Mononuclear cell (primary cell): ENCODE data around the gene OR6J1. TPM values are rescaled to one million over a fixed set of nuclear protein-coding genes. Genes with fewer than 3 reads are reported as not detected.
"Not testable (repeated sequence)": the region's sequence is repeated elsewhere in the genome, so short reads cannot be mapped to it uniquely, and the experiment has no call there.

Experiments used
- H3K27me3 ChIP-seq: 2 replicates; pipeline ENCODE4 v1.6.0; 2011; ENCODE audit warnings: low read length, control low read depth; ENCODE audit not compliant: insufficient read depth
- H3K4me1 ChIP-seq: 2 replicates; pipeline ENCODE4 v1.5.1; 2011; ENCODE audit warnings: mild to moderate bottlenecking, low read length, control low read depth; ENCODE audit not compliant: insufficient read depth
- H3K4me3 ChIP-seq: 2 replicates; pipeline ENCODE4 v1.5.1; 2011; ENCODE audit warnings: mild to moderate bottlenecking, low read length, moderate library complexity
- H3K9me3 ChIP-seq: 2 replicates; pipeline ENCODE4 v1.5.1; 2011; ENCODE audit warnings: low read depth, mild to moderate bottlenecking, control low read depth, low read length
- total RNA-seq: library from RNA; depleted of rRNA; stranded (reverse); fragments of >200 nt; gene quantifications from one replicate; pipeline ENCODE4 v1.2.3, GENCODE V29; 2012

Gene OR6J1
- total RNA-seq, 1 donor: not detected

DNA sequence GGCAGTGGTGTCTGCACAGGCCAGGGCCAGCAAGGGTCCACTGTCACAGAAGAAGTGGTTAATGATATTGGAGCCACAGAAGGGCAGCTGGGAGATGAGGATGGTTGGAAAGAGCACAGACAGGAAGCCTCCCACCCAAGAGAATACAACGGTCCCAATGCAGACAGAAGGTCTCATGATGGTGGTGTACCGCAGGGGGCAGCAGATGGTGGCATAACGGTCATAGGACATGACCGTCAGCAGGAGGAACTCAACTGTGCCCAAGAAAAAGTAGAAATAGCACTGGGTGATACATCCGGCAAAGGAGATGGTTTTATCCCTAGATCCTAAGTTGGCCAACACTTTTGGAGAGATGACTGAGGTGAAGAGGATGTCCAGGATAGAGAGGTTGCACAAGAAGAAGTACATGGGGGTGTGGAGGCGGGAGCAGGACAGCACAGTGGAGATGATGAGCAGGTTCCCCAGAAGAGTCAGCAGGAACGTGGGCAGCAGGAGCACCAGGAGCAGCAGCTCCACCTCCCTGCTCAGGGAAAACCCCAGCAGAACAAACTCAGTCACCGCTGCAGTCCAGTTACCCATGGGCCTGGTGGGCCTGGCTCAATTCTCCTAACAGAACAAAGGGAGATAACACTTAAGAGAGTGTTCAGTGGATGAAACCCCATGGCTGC is 9.8 kb downstream of the OR6J1 start:
- H3K9me3 ChIP-seq: no peaks in the 10 kb centered on the region

DNA sequence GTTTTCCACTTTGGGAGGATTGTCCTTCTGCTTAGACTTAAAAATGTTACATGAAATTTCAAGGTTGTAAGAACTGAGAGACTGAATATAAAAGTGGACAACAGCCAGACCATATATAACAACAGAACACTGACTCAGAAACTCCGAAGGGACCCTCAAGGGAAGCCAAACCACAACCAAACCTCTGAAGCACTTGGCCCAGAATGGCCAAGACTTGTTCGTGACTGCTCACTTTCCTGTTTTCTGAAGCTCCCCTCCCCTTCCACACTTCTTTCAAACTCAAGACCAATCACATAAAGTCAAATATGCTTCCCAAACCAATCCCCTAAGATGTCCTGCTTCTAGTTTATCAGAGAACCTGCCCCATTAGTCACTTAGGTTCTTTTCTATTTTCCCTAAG is 13.7 kb downstream of the OR6J1 start:
- no peaks in the 10 kb centered on the region for H3K9me3 ChIP-seq
- H3K4me1 ChIP-seq: no peaks in the 10 kb centered on the region
- no peak overlapping the region for H3K4me3 ChIP-seq
- H3K27me3 ChIP-seq: peaks cover 2% of the 10 kb centered on the region

More for the DNA sequence above, 9.8 kb downstream of the OR6J1 start:
- Histone ChIP-seq H3K4me1 (no peaks in the 10 kb centered on the region), H3K4me3 (no peak overlapping the region), H3K27me3 (peaks cover 2% of the 10 kb centered on the region)

DNA sequence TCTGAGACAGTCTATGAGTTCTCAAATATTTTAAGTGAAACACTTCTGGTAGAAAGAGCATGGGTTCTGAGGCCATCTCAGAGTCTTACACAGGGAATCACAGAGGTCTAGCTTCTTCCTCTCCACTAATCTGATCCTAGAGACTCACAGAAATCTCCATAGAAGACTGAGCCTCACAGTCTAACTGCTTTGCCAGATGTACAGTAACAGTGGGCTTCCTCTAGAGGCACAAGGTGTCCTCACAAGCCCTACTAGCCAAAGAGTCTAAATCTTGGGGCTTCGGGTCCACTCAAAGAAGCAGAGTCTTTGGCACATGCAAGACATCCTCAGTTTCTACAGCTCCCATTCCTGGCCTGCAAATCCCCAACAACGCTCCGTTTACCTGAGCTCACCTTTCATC is 14.1 kb downstream of the OR6J1 start:
- no peaks in the 10 kb centered on the region for H3K4me1 ChIP-seq
- no peaks in the 10 kb centered on the region for H3K9me3 ChIP-seq
- H3K4me3 ChIP-seq: no peak overlapping the region
- peaks cover 2% of the 10 kb centered on the region for H3K27me3 ChIP-seq

DNA sequence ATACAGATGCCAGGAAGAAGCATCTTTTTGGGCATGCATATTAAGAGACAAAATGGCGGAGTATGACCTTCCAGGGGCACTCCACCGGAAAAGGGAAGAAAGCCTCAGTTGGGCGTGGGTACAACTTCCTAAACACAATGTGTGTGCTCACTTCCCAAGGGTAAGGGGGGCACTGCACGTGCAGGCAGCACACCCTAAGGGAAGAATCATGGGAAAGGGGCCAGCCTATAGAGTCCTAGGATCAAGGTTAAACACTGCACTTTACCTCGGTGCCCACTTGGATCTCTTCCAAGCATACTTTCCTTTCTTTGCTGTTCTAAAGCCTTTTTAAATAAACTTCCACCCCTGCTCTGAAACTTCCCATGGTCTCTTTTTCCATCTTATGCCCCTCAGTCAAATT is 14.8 kb downstream of the OR6J1 start:
- H3K4me1 ChIP-seq: no peaks in the 10 kb centered on the region
- no peak overlapping the region for H3K4me3 ChIP-seq
- H3K27me3 ChIP-seq: peaks cover 2% of the 10 kb centered on the region
- H3K9me3 ChIP-seq: no peaks in the 10 kb centered on the region

DNA sequence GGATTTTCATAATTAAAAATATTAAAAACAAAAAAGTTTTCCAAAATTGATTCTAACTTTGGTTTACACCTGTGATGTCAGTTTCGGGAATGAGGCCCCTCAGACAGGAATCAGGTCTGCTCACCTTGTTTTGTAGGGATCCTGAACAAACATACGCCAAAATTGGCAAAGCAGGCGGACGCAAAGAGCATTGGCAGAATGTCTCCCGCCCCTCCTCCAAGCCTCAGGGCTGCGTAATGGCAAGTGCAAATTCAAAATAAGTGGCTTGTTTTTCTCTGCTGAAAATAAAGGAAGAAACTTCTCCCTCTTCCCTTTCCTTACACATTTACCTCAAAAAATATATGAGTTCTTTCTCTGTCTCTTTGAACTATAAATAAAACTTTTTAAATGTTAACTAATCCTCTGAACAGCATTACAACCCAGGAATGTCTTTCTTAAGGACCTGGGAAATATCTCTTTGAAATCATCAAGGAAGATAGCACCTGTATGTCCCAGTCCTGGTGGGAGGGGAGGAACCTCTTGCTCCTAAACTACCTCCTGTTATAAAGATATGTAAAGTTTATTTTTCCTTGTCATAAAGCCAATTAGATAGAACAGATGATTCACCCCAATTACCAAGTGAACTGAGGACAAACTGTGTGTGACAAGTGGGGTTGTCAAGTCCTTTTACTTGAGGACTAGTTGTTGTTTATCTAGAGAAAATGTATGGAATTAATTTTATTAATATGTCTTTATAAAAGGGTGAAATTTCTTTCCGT is 16.5 kb downstream of the OR6J1 start:
- Histone ChIP-seq H3K4me3 (no peak overlapping the region), H3K27me3 (peaks cover 2% of the 10 kb centered on the region), H3K4me1 (no peaks in the 10 kb centered on the region)

DNA sequence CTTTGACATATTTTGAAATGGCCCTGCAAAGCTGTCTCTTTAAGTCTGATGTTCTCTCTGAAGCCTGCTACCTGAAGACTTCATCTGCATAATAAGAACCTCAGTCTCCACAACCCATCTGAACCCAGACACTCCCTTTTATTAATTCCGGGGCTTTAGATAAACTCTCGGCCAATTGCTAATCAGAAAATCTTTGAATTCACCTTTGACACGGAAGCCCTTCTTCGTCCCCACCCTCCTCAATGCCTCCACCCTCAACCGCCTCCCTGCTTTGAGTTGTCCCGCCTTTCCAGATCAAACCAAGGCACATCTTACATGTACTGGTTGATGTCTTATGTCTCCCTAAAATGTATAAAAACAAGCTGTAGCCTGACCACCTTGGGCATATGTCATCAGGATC is 17.6 kb downstream of the OR6J1 start:
- peaks cover 2% of the 10 kb centered on the region for H3K27me3 ChIP-seq
- H3K4me3 ChIP-seq: no peak overlapping the region
- no peaks in the 10 kb centered on the region for H3K4me1 ChIP-seq
- H3K9me3 ChIP-seq: no peaks in the 10 kb centered on the region

More for the DNA sequence above, 16.5 kb downstream of the OR6J1 start:
- no peaks in the 10 kb centered on the region for H3K9me3 ChIP-seq

DNA sequence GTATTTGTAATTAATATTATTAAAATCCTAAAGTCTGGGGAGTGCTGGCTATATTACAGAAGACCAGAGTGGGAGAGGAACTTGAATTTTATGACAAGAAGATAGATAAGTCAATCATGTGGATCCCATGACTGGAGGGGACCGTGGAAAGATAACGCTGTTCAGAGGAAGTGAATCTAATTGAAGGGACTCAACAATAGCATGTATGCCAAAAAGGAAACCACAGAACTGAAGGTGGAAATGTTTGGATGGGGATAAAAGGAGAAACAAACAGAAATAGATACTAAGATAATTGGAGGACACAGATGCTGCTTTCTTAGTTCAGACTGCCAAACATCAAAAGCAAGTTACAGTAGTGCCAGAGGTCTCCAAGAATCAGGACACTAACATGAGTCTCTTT is 21.1 kb downstream of the OR6J1 start:
- H3K4me1 ChIP-seq: no peaks in the 10 kb centered on the region
- H3K9me3 ChIP-seq: no peaks in the 10 kb centered on the region
- H3K4me3 ChIP-seq: no peak overlapping the region
- H3K27me3 ChIP-seq: no peaks in the 10 kb centered on the region

DNA sequence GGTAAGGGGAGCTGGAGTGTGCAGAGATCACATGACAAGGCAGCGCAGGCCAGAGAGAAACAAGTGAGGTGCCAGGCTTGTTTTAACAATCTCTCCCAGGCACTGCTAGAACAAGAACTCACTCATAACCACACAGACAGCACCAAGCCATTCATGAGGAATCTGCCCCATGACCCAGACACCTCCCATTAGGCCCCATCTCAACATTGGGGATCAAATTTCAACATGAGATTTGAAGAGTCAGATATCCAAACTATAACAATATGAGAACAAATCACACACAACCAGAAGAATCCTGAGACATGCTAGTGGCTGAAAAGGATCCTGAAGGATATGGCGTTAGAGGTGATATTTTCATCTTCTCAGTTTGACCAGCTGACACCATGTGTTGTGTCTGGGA is 21.9 kb downstream of the OR6J1 start:
- H3K4me1 ChIP-seq: no peaks in the 10 kb centered on the region
- no peak overlapping the region for H3K4me3 ChIP-seq
- no peaks in the 10 kb centered on the region for H3K9me3 ChIP-seq
- no peaks in the 10 kb centered on the region for H3K27me3 ChIP-seq

DNA sequence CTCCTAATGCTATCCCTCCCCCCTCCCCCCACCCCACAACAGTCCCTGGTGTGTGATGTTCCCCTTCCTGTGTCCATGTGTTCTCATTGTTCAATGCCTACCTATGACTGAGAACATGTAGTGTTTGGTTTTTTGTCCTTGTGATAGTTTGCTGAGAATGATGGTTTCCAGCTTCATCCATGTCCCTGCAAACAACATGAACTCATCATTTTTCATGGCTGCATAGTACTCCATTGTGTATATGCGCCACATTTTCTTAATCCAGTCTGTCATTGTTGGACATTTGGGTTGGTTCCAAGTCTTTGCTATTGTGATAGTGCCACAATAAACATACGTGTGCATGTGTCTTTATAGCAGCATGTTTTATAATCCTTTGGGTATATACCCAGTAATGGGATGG is 28.4 kb downstream of the OR6J1 start:
- not testable (repeated sequence) for H3K4me3 ChIP-seq, H3K9me3 ChIP-seq, H3K4me1 ChIP-seq, H3K27me3 ChIP-seq

DNA sequence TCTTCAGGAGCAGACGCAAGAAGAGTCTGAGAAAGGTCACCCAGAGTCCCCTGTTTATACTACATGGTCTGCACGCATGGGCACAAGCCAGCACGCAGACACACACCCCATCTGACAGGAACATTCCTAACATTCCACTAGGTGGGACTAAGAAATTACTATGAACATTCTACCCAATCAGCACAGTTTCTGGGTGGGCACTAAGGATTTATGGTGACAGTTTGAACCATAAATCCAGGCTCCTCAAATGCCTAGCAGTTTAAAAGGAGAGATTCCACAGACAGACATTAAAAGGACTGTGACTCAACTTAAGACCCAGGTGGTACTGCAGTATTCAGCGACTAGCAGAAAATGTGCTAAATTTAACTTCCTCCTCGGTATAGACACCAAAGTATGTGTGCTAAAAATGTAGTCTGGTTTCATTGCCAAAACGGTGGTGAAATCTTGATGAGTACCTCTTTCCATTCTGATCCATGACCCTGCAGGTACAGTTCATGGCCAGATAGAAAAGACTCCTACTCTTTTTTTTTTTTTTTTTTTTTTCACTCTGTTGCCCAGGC is 29.8 kb downstream of the OR6J1 start:
- no peaks in the 10 kb centered on the region for H3K27me3 ChIP-seq
- H3K9me3 ChIP-seq: no peaks in the 10 kb centered on the region
- no peak overlapping the region for H3K4me3 ChIP-seq
- H3K4me1 ChIP-seq: no peaks in the 10 kb centered on the region

DNA sequence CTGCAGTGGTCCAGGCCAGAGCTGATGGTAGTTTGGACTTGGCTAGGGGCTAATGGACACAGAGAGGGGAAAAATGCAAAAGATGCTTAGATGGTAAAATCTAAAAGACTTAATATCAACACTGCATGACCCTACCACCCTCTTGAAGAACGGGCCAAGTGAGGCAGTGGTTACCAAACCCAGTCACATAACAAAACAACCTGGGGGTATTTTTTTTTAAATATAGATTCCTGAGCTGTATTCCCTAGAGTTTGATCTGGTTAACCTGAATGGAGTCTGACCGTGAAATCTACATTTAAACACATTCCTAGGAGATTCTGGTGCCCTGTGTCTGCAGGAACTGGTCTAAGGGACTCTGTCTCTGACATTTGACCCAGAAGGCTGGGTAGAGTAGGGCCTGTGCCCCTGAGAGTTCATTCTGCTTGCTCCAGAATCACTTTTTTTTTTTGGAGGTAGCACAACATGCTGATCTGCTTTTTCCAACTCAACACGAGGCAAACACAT is 30.4 kb downstream of the OR6J1 start:
- H3K4me3 ChIP-seq: no peak overlapping the region
- no peaks in the 10 kb centered on the region for H3K9me3 ChIP-seq
- no peaks in the 10 kb centered on the region for H3K4me1 ChIP-seq
- no peaks in the 10 kb centered on the region for H3K27me3 ChIP-seq

DNA sequence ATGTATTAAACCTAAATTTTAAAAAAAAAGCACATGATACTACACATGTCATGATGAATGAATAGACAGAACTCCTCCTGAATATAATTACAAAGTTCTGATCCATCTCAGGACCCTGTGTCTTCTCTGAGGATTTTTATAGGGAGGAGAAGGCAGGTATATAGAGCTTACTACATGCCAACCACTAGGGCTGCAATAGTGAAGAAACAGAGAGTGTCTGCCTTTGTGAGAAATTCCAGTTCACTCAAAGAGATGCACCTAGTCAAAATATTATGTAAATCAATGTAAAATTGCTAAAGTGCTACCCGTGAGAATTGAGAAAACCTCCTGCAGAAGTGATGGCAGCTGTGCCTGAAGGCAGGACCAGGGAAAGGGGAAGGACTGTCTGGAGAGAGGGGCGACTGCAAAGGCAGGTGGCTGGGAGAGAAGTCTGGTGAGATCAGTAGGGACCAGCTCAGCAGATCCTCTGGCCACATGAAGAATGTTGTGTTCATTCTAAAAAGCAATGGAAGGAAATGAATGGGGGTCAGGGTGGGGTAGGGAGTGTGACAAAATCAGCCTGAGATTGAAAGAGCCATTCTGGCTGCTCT is 31.0 kb downstream of the OR6J1 start:
- no peaks in the 10 kb centered on the region for H3K27me3 ChIP-seq
- H3K4me1 ChIP-seq: no peaks in the 10 kb centered on the region
- no peak overlapping the region for H3K4me3 ChIP-seq
- no peaks in the 10 kb centered on the region for H3K9me3 ChIP-seq

DNA sequence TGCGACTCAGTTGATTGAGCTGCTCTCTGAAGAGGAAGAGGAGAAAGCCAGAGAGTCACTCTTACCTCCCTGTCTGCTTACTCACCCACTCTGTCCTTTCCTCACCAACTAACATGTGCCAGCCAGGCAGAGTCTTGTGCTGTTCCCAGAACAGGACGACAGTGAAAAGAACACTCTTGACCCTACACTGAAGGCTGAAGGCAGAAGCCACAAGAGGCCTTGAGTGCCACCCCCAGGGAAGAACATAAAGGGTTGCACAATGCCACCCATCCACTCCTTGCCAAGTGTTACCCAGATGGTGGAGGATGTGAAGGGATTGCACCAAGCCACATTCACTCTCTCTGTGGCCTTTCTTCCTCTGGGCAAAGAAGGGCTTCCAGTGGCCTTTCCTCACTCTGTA is 33.2 kb downstream of the OR6J1 start:
- Histone ChIP-seq H3K4me3 (no peak overlapping the region), H3K9me3 (no peaks in the 10 kb centered on the region), H3K4me1 (no peaks in the 10 kb centered on the region), H3K27me3 (no peaks in the 10 kb centered on the region)

DNA sequence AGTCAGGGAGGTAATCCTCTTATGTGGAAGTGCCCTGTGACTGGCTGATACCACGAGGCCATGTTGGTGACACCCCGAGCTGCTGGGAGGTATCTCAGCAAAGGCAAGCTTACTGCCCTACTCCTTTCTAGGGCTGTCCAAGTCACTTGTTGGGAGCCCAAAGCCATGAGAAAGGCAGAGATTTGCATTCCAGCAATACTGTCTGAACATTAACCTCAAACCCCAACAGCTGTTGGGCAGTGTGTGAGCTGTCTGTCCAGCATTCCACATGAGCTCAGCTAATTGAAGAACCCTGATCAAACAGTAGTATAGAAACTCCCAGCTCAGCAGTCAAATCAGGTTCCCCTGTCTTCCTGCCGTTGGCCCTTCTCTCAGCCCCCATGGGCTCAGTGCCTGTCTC is 36.9 kb downstream of the OR6J1 start:
- H3K9me3 ChIP-seq: no peaks in the 10 kb centered on the region
- H3K27me3 ChIP-seq: no peaks in the 10 kb centered on the region
- no peaks in the 10 kb centered on the region for H3K4me1 ChIP-seq
- no peak overlapping the region for H3K4me3 ChIP-seq

DNA sequence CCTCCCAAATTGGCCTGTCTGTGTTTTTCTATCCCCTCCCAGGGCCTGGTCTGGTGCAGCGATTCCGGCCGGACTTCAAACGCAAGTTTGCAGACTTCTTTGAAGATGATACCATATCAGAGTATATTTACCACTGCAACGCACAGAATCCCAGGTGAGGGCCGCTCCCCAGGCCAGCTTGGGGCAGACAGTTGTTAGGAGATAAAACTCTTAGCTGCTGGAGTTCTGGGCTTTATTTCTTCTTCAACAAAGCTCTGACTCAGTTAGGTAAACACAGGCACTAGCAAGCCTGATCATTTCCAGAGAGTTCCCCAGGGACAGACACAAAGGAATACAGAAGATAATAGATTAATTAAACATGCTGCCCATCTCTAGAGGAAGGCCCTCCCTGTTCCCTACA is 37.8 kb downstream of the OR6J1 start:
- H3K4me1 ChIP-seq: no peaks in the 10 kb centered on the region
- no peak overlapping the region for H3K4me3 ChIP-seq
- H3K27me3 ChIP-seq: no peaks in the 10 kb centered on the region
- H3K9me3 ChIP-seq: no peaks in the 10 kb centered on the region
